ENCODE measurements around the gene SMIM3.

The SMIM3 gene

DNA sequence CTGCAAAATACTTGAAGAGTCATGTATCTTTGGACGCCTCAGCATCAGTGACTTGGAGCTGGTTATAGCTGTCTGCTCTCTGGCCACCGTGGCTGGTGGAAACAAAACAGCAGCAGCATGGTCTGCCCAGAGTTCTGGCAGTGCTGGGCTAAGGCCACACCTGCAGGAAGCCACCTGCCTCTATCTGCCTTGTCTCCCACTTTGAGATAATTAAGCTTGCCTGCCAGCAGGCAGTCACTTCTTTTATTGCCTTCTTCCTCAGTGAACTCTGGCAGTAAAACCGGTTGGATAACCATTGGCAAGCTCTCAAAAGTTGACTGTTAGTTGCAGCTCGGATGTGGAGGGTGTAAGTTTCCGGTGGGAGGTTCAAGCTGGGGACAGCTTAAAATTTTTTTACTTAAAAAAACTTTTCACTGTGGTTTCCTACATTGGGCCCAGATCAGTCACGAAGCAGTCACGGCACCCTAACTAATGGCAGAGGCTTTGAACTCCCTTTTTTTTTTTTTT, 4.9 kb downstream of the SMIM3 start:
- DNase-seq (ENCODE audit: low read depth): peak; percentile 81
- no peak overlapping the region for H3K4me3 ChIP-seq (ENCODE audit: low read length)
- no peak for TF ChIP-seq CTCF (IDR thresholded peaks at IDR 0.05; ENCODE audit: insufficient read depth, low read depth, low read length, missing control alignments)

GRCh38 chr5:150785950-150786349, 7.4 kb downstream of the SMIM3 start:
- no peak for DNase-seq (ENCODE audit: low read depth)
- no peak for TF ChIP-seq CTCF (IDR thresholded peaks at IDR 0.05; ENCODE audit: insufficient read depth, low read depth, low read length, missing control alignments)
- no peak overlapping the region for H3K4me3 ChIP-seq (ENCODE audit: low read length)

- no peak overlapping the region for H3K4me3 ChIP-seq (ENCODE audit: low read length)
- TF ChIP-seq CTCF (IDR thresholded peaks at IDR 0.05; ENCODE audit: insufficient read depth, low read depth, low read length, missing control alignments): no peak
- no peak for DNase-seq (ENCODE audit: low read depth)
Observed at GRCh38 chr5:150786876-150787275, 8.3 kb downstream of the SMIM3 start.

GRCh38 chr5:150787656-150788055, 9.1 kb downstream of the SMIM3 start:
- H3K4me3 ChIP-seq (ENCODE audit: low read length): no peak overlapping the region
- no peak for DNase-seq (ENCODE audit: low read depth)
- TF ChIP-seq CTCF (IDR thresholded peaks at IDR 0.05; ENCODE audit: insufficient read depth, low read depth, low read length, missing control alignments): no peak

DNA sequence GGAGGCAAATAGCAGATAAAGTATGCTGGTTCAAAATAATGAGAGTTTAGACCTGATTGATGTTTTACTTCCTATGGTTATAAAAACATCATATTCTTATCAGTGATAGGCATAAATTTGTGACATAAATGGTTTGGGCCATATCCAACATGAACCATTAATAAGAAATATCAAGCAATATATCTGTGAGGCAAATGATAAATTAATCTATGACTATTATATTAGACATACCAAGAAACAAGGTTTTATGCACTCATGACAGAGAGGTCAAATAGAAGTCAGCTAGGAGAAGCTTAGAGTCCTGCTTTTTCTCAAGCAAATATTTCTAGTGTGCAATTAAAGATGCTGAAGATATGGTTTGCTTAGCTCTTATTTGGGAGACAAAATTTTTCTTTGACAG, 10.4 kb downstream of the SMIM3 start:
- DNase-seq (ENCODE audit: low read depth): no peak
- no peak for TF ChIP-seq CTCF (IDR thresholded peaks at IDR 0.05; ENCODE audit: insufficient read depth, low read depth, low read length, missing control alignments)
- no peak overlapping the region for H3K4me3 ChIP-seq (ENCODE audit: low read length)

- TF ChIP-seq CTCF (IDR thresholded peaks at IDR 0.05; ENCODE audit: insufficient read depth, low read depth, low read length, missing control alignments): no peak
- no peak for DNase-seq (ENCODE audit: low read depth)
- H3K4me3 ChIP-seq (ENCODE audit: low read length): no peak overlapping the region
Observed at GRCh38 chr5:150789450-150789849, 10.9 kb downstream of the SMIM3 start.

DNA sequence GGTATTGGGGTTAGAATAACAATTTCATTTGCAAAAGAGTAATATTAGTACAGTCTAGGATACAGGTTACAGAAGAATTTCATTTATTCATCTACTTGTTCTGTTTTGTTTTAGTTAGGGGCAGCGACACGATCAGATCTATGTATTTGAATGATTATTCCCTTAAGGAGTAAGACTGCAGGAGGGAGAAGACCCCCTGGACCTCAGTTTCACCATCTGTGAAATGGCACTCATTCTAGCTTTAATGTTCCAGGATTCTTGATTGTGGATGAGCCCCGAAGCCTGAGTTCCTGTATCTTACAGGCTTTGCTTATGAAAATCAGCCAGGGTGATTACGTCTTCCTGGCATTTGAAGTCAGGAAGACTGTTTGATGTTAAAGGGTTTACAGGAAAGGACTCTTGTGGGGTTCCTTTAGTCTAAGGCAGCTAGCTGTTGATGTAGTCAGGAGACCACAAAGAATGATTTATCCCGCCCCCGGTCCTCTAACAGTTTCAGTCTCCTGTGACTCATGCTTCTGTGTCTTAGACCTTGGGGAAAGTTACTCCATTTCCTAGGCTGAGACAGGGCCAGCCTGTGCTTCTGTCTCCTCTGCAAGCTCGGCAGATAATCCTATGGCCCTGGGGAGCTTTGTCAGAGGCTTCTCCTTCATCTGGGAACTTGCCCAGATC, 11.5 kb downstream of the SMIM3 start:
- peak; percentile 100 for DNase-seq (ENCODE audit: low read depth)
- TF ChIP-seq CTCF (IDR thresholded peaks at IDR 0.05; ENCODE audit: insufficient read depth, low read depth, low read length, missing control alignments): no peak
- H3K4me3 ChIP-seq (ENCODE audit: low read length): peak overlapping the region; percentile 17

All from epithelial cell of esophagus (primary cell).